Nephron (organoid): ENCODE results near the gene TRIM66.
A peak's percentile ranks its signal among the peaks of the same experiment; 100 is the strongest.

Experiments used
- H3K27ac Mint-ChIP-seq, 3 experiments: 2 replicates each; pipeline ENCODE4 v1.8.0; 2020; ENCODE audit warnings: mixed read lengths in 3 of 3, mild to moderate bottlenecking in 2 of 3, moderate library complexity in 1 of 3
- H3K27me3 Mint-ChIP-seq: 2 replicates; pipeline ENCODE4 v1.8.0; 2021; ENCODE audit warnings: low read depth, mild to moderate bottlenecking, moderate library complexity, mixed read lengths
- H3K36me3 Mint-ChIP-seq: 2 replicates; pipeline ENCODE4 v1.8.0; 2020; ENCODE audit warnings: low read depth, mixed read lengths
- H3K4me1 Mint-ChIP-seq: 2 replicates; pipeline ENCODE4 v1.8.0; 2020; ENCODE audit warnings: mixed read lengths
- H3K4me3 Mint-ChIP-seq, 3 experiments: 2 replicates each; pipeline ENCODE4 v1.8.0; 2020; ENCODE audit warnings: mild to moderate bottlenecking in 3 of 3, mixed read lengths in 3 of 3, moderate library complexity in 2 of 3
- H3K9me3 Mint-ChIP-seq: 2 replicates; pipeline ENCODE4 v1.8.0; 2020; ENCODE audit warnings: mixed read lengths
- TF ChIP-seq, protein P1 (sequence below), 3 experiments: fragments of 200-600 bp; sonication (generic); IDR thresholded peaks; one replicate each; pipeline ENCODE4 v1.5.0; 2021; ENCODE audit warnings: antibody characterized with exemption in 3 of 3; ENCODE audit not compliant: unreplicated experiment in 3 of 3

TRIM66 gene

GRCh38 chr11:8634498-8634897 lies 48.0 kb downstream of the TRIM66 start:
- Mint-ChIP-seq H3K4me3 (no peak overlapping the region), H3K36me3 (peaks cover 28% of the 10 kb centered on the region), H3K27me3 (no peaks in the 10 kb centered on the region), H3K4me1 (peaks cover 6% of the 10 kb centered on the region), H3K9me3 (peaks cover 5% of the 10 kb centered on the region), H3K27ac (no peak overlapping the region)
- TF ChIP-seq, protein P1, sequence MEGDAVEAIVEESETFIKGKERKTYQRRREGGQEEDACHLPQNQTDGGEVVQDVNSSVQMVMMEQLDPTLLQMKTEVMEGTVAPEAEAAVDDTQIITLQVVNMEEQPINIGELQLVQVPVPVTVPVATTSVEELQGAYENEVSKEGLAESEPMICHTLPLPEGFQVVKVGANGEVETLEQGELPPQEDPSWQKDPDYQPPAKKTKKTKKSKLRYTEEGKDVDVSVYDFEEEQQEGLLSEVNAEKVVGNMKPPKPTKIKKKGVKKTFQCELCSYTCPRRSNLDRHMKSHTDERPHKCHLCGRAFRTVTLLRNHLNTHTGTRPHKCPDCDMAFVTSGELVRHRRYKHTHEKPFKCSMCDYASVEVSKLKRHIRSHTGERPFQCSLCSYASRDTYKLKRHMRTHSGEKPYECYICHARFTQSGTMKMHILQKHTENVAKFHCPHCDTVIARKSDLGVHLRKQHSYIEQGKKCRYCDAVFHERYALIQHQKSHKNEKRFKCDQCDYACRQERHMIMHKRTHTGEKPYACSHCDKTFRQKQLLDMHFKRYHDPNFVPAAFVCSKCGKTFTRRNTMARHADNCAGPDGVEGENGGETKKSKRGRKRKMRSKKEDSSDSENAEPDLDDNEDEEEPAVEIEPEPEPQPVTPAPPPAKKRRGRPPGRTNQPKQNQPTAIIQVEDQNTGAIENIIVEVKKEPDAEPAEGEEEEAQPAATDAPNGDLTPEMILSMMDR (IDR thresholded peaks at IDR 0.05; ENCODE audit: unreplicated experiment in 3 of 3), result no peak

GRCh38 chr11:8631395-8632118 lies 50.9 kb downstream of the TRIM66 start:
- H3K4me1 Mint-ChIP-seq, result peaks cover 6% of the 10 kb centered on the region
- peaks cover 13% of the 10 kb centered on the region for H3K36me3 Mint-ChIP-seq
- H3K9me3 Mint-ChIP-seq, result peaks cover 5% of the 10 kb centered on the region
- no peak overlapping the region for H3K4me3 Mint-ChIP-seq
- H3K27me3 Mint-ChIP-seq, result no peaks in the 10 kb centered on the region
- peak overlapping the region in 2 of 3 experiments; percentile 14 to 19 for H3K27ac Mint-ChIP-seq
- TF ChIP-seq, protein P1 (IDR thresholded peaks at IDR 0.05; ENCODE audit: unreplicated experiment in 3 of 3), result no peak

DNA sequence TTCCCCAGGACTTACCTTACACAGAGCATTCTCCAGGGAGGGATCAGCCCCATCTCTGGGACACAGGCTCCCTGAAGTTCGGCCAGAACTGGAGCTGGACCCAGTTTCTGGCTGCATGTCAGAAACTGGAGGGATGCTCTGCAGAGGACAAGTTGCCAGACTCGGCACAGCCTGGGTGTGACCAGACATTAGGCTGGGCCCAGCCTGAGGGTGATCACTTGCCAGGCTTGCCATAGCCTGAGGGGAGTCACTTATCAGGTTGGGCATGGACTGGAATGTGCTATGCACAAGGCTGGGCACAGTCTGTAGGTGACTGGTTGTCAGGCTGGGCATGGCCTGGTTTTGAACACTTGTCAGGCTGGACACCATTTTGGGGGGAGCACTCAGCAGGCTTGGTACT lies 57.8 kb downstream of the TRIM66 start:
- peaks cover 5% of the 10 kb centered on the region for H3K36me3 Mint-ChIP-seq
- H3K4me3 Mint-ChIP-seq, result no peak overlapping the region
- H3K27me3 Mint-ChIP-seq, result no peaks in the 10 kb centered on the region
- TF ChIP-seq, protein P1 (IDR thresholded peaks at IDR 0.05; ENCODE audit: unreplicated experiment in 3 of 3), result no peak
- no peaks in the 10 kb centered on the region for H3K4me1 Mint-ChIP-seq
- no peak overlapping the region for H3K27ac Mint-ChIP-seq
- H3K9me3 Mint-ChIP-seq, result no peaks in the 10 kb centered on the region

DNA sequence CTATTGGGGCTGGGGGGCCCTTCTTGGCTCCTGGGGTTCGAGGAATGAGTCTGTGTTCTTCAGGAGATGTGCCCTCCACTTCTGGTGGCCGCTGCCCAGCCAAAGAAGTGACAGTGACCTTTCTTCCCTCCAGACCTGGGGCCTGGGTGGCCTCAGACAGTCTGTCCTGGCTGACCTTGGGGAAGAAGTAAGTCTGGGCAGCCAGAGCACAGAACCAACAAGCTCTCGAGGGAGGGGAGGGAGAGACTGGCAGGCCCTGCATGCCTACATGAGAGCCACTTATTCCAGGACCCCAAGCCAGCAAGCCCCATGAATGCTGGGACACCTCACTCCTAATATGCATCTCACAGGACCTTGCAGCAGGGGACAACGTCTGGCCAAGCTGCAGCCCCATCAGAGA lies 61.3 kb downstream of the TRIM66 start:
- Mint-ChIP-seq H3K4me3 (no peak overlapping the region), H3K9me3 (no peaks in the 10 kb centered on the region), H3K4me1 (no peaks in the 10 kb centered on the region), H3K27me3 (peaks cover 3% of the 10 kb centered on the region), H3K27ac (no peak overlapping the region), H3K36me3 (peaks cover 5% of the 10 kb centered on the region)
- TF ChIP-seq, protein P1 (IDR thresholded peaks at IDR 0.05; ENCODE audit: unreplicated experiment in 3 of 3), result no peak

DNA sequence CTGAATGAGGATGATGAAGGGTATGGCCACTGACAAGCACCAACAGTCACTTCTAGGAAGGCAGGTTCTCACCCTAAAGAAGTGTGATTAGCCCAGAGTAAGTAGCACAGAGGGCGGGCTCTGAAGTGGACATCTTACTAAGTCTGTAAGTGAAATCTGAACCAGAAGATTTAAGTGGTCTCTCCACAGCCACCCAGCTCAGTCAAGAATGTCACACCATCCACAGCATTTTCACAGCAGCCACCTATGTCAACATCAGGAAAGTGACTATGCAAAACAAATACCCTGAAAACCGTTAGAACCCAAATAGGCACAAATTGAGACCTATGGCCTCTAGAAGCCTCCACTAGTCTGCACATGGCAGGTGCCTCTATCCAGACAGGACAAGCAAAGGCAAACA lies 65.4 kb downstream of the TRIM66 start:
- TF ChIP-seq, protein P1 (IDR thresholded peaks at IDR 0.05; ENCODE audit: unreplicated experiment in 3 of 3), result no peak
- H3K27ac Mint-ChIP-seq, result no peak overlapping the region
- H3K4me1 Mint-ChIP-seq, result peaks cover 15% of the 10 kb centered on the region
- peaks cover 3% of the 10 kb centered on the region for H3K27me3 Mint-ChIP-seq
- no peaks in the 10 kb centered on the region for H3K9me3 Mint-ChIP-seq
- no peak overlapping the region for H3K4me3 Mint-ChIP-seq
- H3K36me3 Mint-ChIP-seq, result no peaks in the 10 kb centered on the region
